HepG2 (cell line): ENCODE results near the gene CADPS2. TPM values are rescaled to one million over a fixed set of nuclear protein-coding genes. Genes with fewer than 3 reads are reported as not detected.

Source experiments
- ATAC-seq: fragments of 200-7000 bp; cut with Tn5 transposase; 3 replicates; pipeline ENCODE4 v1.9.1; 2020; ENCODE audit warnings: mild to moderate bottlenecking, moderate library complexity
- BruUV-seq: library from RNA; stranded (reverse); fragments of 400-500 nt; replicated peaks from 2 replicates; lab custom pipeline; 2021; lab: Mats Ljungman, UMichigan
- CTCF ChIA-PET: fragments of 300-600 bp; formaldehyde crosslinking; extraction: SDS; loops from one replicate; lab custom pipeline; 2021; ENCODE audit warnings: low total read pairs, inconsistent platforms, low intra/inter-chr PET ratio; lab: Yijun Ruan, JAX
- POLR2A ChIA-PET: fragments of 350-600 bp; sonication (Branson Sonifier 250); formaldehyde crosslinking; loops from one replicate; lab custom pipeline; 2020; ENCODE audit warnings: antibody characterized with exemption, inconsistent platforms; lab: Yijun Ruan, JAX
- DNase-seq: peaks from one replicate; pipeline ENCODE4 v3.0.0-alpha.2; 2015; ENCODE audit warnings: low spot score
- FAIRE-seq: peaks from 3 replicates; lab custom pipeline; 2011; peaks lifted over from hg19 to GRCh38; lab: Jason Lieb, UNC
- H2AFZ ChIP-seq: one replicate; pipeline ENCODE4 v1.6.1; 2011; ENCODE audit warnings: low read length, inconsistent platforms
- H3K27ac ChIP-seq: fragments of 300-600 bp; 3 replicates; pipeline ENCODE4 v1.8.0; 2011; ENCODE audit warnings: mixed run types, mild to moderate bottlenecking, mixed read lengths, low read length, inconsistent platforms; ENCODE audit not compliant: insufficient read depth; ENCODE audit errors: extremely low read length
- H3K27me3 ChIP-seq, 2 experiments: fragments of 200-600 bp in 1 of 2; 2 replicates in 1 of 2; 3 replicates in 1 of 2; pipeline versions ENCODE4 v1.6.0 to v1.8.0; 2011; ENCODE audit warnings: low read length in 2 of 2, mild to moderate bottlenecking in 2 of 2, moderate library complexity in 2 of 2, inconsistent platforms in 1 of 2; ENCODE audit not compliant: insufficient read depth in 2 of 2, control insufficient read depth in 1 of 2
- H3K36me3 ChIP-seq, 2 experiments: fragments of 200-600 bp in 1 of 2; replicated peaks in 1 of 2; 2 replicates in 1 of 2; 3 replicates in 1 of 2; pipeline versions ENCODE4 v1.5.1 to v1.8.0; 2011; ENCODE audit warnings: low read length in 2 of 2, inconsistent platforms in 1 of 2; ENCODE audit not compliant: insufficient read depth in 2 of 2, control insufficient read depth in 1 of 2
- H3K4me1 ChIP-seq: 2 replicates; pipeline ENCODE4 v1.5.1; 2012; ENCODE audit warnings: low read length, inconsistent platforms; ENCODE audit not compliant: insufficient read depth
- H3K4me2 ChIP-seq: 2 replicates; pipeline ENCODE4 v1.6.0; 2011; ENCODE audit warnings: low read depth, low read length, inconsistent platforms
- H3K4me3 ChIP-seq, 3 experiments: fragments of 200-600 bp in 1 of 3; sonication (generic), shearing (Covaris generic) in 1 of 3; replicated peaks in 1 of 3; 2 replicates each; pipeline ENCODE4 v1.5.1; 2011 to 2016; ENCODE audit warnings: low read length in 3 of 3, inconsistent platforms in 2 of 3, low read depth in 2 of 3, mild to moderate bottlenecking in 2 of 3, control low read depth in 1 of 3, mixed read lengths in 1 of 3; ENCODE audit not compliant: insufficient read depth in 1 of 3
- H3K79me2 ChIP-seq: one replicate; pipeline ENCODE4 v1.6.1; 2011; ENCODE audit warnings: low read length, inconsistent platforms; ENCODE audit not compliant: insufficient read depth
- H3K9ac ChIP-seq: 2 replicates; pipeline ENCODE4 v1.6.0; 2011; ENCODE audit warnings: mild to moderate bottlenecking, low read depth, low read length, inconsistent platforms; ENCODE audit not compliant: insufficient read depth
- H3K9me3 ChIP-seq: 2 replicates; pipeline ENCODE4 v1.5.1; 2012; ENCODE audit warnings: mild to moderate bottlenecking, low read length
- H4K20me1 ChIP-seq: 2 replicates; pipeline ENCODE4 v1.6.0; 2011; ENCODE audit warnings: inconsistent platforms, mild to moderate bottlenecking, low read length, moderate library complexity; ENCODE audit not compliant: insufficient read depth
- GATAD1 ChIP-seq: IDR thresholded peaks from 2 replicates; pipeline ENCODE4 v1.6.1; 2016; ENCODE audit warnings: missing genetic modification reagents, missing compliant biosample characterization
- GZF1 ChIP-seq: sonication (generic); formaldehyde crosslinking; IDR thresholded peaks from 2 replicates; pipeline ENCODE4 v1.5.1; 2020; ENCODE audit warnings: mild to moderate bottlenecking, missing genetic modification reagents
- MBNL3 ChIP-seq: fragments of 250-450 bp; sonication (Bioruptor Pico); conservative IDR thresholded peaks from 2 replicates; pipeline ENCODE4 v1.8.0; 2022; ENCODE audit warnings: mild to moderate bottlenecking, inconsistent platforms
- MEIS1 ChIP-seq: sonication (generic); formaldehyde crosslinking; IDR thresholded peaks from 2 replicates; pipeline ENCODE4 v1.9.0; 2021; ENCODE audit warnings: mild to moderate bottlenecking, missing genetic modification reagents, moderate library complexity, borderline replicate concordance
- RFX5 ChIP-seq: IDR thresholded peaks from 2 replicates; pipeline ENCODE4 v1.6.1; 2011; ENCODE audit warnings: low read depth, low read length, improper control_type of control experiment
- TAF15 ChIP-seq: fragments of 200-400 bp; formaldehyde crosslinking; IDR thresholded peaks from one replicate; pipeline ENCODE4 v1.6.1; 2018; ENCODE audit warnings: mild to moderate bottlenecking, low read depth, low read length; ENCODE audit not compliant: poor library complexity, severe bottlenecking
- ZNF570 ChIP-seq: sonication (generic); formaldehyde crosslinking; IDR thresholded peaks from 2 replicates; pipeline ENCODE4 v1.4.0; 2020; ENCODE audit warnings: mild to moderate bottlenecking, missing genetic modification reagents, borderline replicate concordance
- ZNF605 ChIP-seq: sonication (generic); formaldehyde crosslinking; IDR thresholded peaks from 2 replicates; pipeline ENCODE4 v1.8.0; 2022; ENCODE audit warnings: mild to moderate bottlenecking, missing genetic modification reagents
- WGBS: methylation state at CpG from one replicate; pipeline ENCODE4 v1.1.6; 2017; ENCODE audit warnings: low lambda C conversion rate; 5-methylcytosine and 5-hydroxymethylcytosine counted together
- in situ Hi-C: cut with HindIII; loops from 2 replicates; pipeline ENCODE4 v1.10.0; 2017; ENCODE audit warnings: low pct_unique_long_range_greater_than_20kb; ENCODE audit not compliant: extremely low pct_ligation_motif_present
- intact Hi-C: fragments of 100-400 bp; cut with micrococcal nuclease; formaldehyde crosslinking; loops from one replicate; pipeline ENCODE4 v1.10.0; 2022; ENCODE audit not compliant: unreplicated experiment
- polyA plus RNA-seq, 8 experiments: library from polyadenylated mRNA; depleted of rRNA in 3 of 8; stranded (reverse) in 7 of 8; unstranded in 1 of 8; fragments of >200 nt; fragmentation: Illumina TruSeq in 4 of 8; extraction: Trizol in 4 of 8; gene quantifications; 2 replicates each; pipeline versions ENCODE4 v1.2.1 to v1.2.3, GENCODE V29; 2011 to 2016; ENCODE audit warnings: low read depth in 4 of 8, missing spikeins in 1 of 8, mixed read lengths in 1 of 8; ENCODE audit not compliant: insufficient read depth in 1 of 8
- total RNA-seq, 5 experiments: library from RNA; depleted of rRNA; stranded (reverse); fragments of >200 nt; fragmentation: Illumina TruSeq; extraction: Trizol; gene quantifications; 2 replicates each; pipeline ENCODE4 v1.2.3, GENCODE V29; 2016; ENCODE audit warnings: low read depth in 1 of 5
- TF ChIP-seq, protein P1 (sequence below): sonication (generic); formaldehyde crosslinking; IDR thresholded peaks from 2 replicates; pipeline ENCODE4; 2020; ENCODE audit warnings: missing genetic modification reagents, mild to moderate bottlenecking, borderline replicate concordance

The CADPS2 gene
- total and polyA plus RNA-seq, 2 of the 13 experiments (the other 11 are each of a cell fraction or from before 2014, with no cell fraction given), result 17.6 to 43.8 TPM

DNA sequence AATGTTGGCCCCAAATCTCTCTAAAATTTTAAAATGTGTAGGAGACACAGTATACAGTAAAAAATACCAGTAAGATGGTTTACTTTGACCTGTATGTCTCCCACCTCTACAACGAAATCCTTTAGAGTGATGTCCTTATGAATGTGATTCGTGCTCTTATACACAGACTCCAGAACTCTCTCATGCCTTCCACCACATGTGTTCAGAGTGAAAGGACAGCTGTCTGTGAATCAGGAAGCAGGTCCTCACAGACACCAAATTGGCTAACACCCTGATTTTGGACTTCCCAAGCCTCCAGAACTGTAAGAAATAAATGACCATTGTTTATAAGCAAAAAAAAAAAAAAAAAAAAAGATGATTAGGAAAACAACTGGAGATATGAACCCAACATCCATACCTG, 222.5 kb downstream of the CADPS2 start (continued):
- TF ChIP-seq, protein P1, sequence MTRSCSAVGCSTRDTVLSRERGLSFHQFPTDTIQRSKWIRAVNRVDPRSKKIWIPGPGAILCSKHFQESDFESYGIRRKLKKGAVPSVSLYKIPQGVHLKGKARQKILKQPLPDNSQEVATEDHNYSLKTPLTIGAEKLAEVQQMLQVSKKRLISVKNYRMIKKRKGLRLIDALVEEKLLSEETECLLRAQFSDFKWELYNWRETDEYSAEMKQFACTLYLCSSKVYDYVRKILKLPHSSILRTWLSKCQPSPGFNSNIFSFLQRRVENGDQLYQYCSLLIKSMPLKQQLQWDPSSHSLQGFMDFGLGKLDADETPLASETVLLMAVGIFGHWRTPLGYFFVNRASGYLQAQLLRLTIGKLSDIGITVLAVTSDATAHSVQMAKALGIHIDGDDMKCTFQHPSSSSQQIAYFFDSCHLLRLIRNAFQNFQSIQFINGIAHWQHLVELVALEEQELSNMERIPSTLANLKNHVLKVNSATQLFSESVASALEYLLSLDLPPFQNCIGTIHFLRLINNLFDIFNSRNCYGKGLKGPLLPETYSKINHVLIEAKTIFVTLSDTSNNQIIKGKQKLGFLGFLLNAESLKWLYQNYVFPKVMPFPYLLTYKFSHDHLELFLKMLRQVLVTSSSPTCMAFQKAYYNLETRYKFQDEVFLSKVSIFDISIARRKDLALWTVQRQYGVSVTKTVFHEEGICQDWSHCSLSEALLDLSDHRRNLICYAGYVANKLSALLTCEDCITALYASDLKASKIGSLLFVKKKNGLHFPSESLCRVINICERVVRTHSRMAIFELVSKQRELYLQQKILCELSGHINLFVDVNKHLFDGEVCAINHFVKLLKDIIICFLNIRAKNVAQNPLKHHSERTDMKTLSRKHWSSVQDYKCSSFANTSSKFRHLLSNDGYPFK (CRISPR knock-in tag), result no peak
- TF ChIP-seq RFX5, result no peak
- no peak for TF ChIP-seq MEIS1 (CRISPR knock-in tag)
- TF ChIP-seq ZNF570 (CRISPR knock-in tag), result no peak
- no peak for TF ChIP-seq GZF1 (CRISPR knock-in tag)

DNA sequence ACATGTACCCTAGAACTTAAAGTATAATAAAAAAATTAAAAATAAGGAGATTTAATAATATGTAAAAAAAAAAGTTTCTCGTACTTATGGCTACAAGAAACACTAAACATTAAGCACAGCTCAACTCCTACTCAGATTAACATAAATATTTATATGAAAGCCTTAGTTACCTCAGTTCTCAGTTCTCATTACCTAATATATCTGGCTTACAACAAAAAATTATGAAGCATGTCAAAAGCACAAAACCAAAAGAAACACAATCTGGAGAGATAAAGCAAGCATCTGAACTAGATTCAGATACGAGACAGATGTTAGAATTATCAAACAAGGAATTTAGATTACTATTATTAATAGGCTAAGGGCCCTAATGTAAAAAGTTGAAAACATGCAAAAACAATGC, 227.4 kb downstream of the CADPS2 start:
- BruUV-seq, result no TSS peak
- ChIA-PET CTCF (no interaction called here), POLR2A (no interaction called here)
- H2AFZ ChIP-seq, result no peak overlapping the region
- DNase-seq (no peak), FAIRE-seq (no peak), ATAC-seq (no peak)
- intact Hi-C loops (no loop called here), in situ Hi-C loops (no loop called here)
- no peaks in the 10 kb centered on the region for H3K9me3 ChIP-seq
- H4K20me1 ChIP-seq, result no peaks in the 10 kb centered on the region
- no peak overlapping the region for H3K9ac ChIP-seq
- TF ChIP-seq TAF15 (no peak), GATAD1 (CRISPR knock-in tag) (no peak), MBNL3 (CRISPR knock-in tag) (no peak), ZNF605 (no peak)
- no peaks in the 10 kb centered on the region for H3K79me2 ChIP-seq
- H3K4me1 ChIP-seq, result no peaks in the 10 kb centered on the region
- 93% methylated on average over 2 of the region's 2 CpGs for WGBS
- H3K27me3 ChIP-seq, result no peaks in the 10 kb centered on the region
- no peak overlapping the region for H3K4me3 ChIP-seq
- no peak overlapping the region for H3K27ac ChIP-seq
- no peaks in the 10 kb centered on the region; a peak in 1 of 5 replicates for H3K36me3 ChIP-seq
- no peak overlapping the region for H3K4me2 ChIP-seq
